ENCODE results near the gene CYP46A1. TPM values are rescaled to one million over a fixed set of nuclear protein-coding genes. Genes with fewer than 3 reads are reported as not detected.

The CYP46A1 gene
- total RNA-seq, 1 experiment from 2014 or later, result 0.59 TPM

- Histone ChIP-seq H4K8ac (replicated peaks; ENCODE audit: insufficient read length, low read depth, low read length) (no peak overlapping the region), H3K9me3 (ENCODE audit: control insufficient read depth, low read depth, low read length) (no peaks in the 10 kb centered on the region), H2BK12ac (ENCODE audit: insufficient read length, low read depth, low read length) (no peak overlapping the region), H3K14ac (ENCODE audit: insufficient read depth, low read length) (no peak overlapping the region), H2BK20ac (ENCODE audit: low read depth, low read length, poor library complexity, severe bottlenecking) (no peak overlapping the region), H3K27ac (ENCODE audit: insufficient read length, low read depth, low read length) (no peak overlapping the region), H2BK15ac (ENCODE audit: low read depth, low read length) (no peak overlapping the region; the same call in 1 of the 2 replicates), H2BK120ac (ENCODE audit: low read depth, low read length, poor library complexity, severe bottlenecking) (no peak overlapping the region), H3K18ac (ENCODE audit: insufficient read length, low read depth, low read length) (no peak overlapping the region), H3K23ac (ENCODE audit: insufficient read length, low read depth, low read length) (no peak overlapping the region), H2BK5ac (ENCODE audit: insufficient read length, low read length) (no peak overlapping the region), H3K4me1 (ENCODE audit: insufficient read depth, low read length) (peaks cover 11% of the 10 kb centered on the region), H3K9ac (ENCODE audit: extremely low read depth, insufficient read length, low read length) (no peak overlapping the region), H3K79me1 (ENCODE audit: insufficient read depth, low read depth, low read length, poor library complexity, severe bottlenecking) (no peaks in the 10 kb centered on the region), H2AK5ac (ENCODE audit: insufficient read length, low read length) (no peak overlapping the region), H4K20me1 (ENCODE audit: control insufficient read depth, insufficient read depth, insufficient read length) (no peaks in the 10 kb centered on the region), H4K91ac (ENCODE audit: insufficient read length, low read depth, low read length) (no peak overlapping the region), H4K5ac (ENCODE audit: insufficient read length, low read depth, low read length) (no peak overlapping the region), H3K79me2 (ENCODE audit: insufficient read depth, low read length) (no peaks in the 10 kb centered on the region), H3K23me2 (ENCODE audit: insufficient read length, low read depth, low read length, poor library complexity, severe bottlenecking) (no peaks in the 10 kb centered on the region), H3K4me2 (ENCODE audit: insufficient read depth, insufficient read length, low read length) (no peak overlapping the region), H3K27me3 (ENCODE audit: insufficient read depth, low read length) (no peaks in the 10 kb centered on the region), H2AFZ (ENCODE audit: low read length) (no peak overlapping the region), H3K4ac (ENCODE audit: low read depth, low read length) (no peak overlapping the region), H3K56ac (ENCODE audit: insufficient read length, low read depth, low read length) (no peak overlapping the region), H3T11ph (ENCODE audit: low read length) (no peak overlapping the region)
- Mint-ChIP-seq H3K4me1 (peaks cover 46 to 50% of the 10 kb centered on the region in 2 experiments), H3K9me3 (no peaks in the 10 kb centered on the region; a peak in 1 of 5 replicates), H3K36me3 (ENCODE audit: insufficient read depth in 1 of 3, low read depth in 3 of 3) (peaks cover 0 to 12% (median 8%) of the 10 kb centered on the region in 3 experiments; a peak in 5 of 7 replicates), H3K4me3 (peak overlapping the region; percentile 51 to 55; a peak in 4 of 5 replicates), H3K27me3 (ENCODE audit: low read depth) (peaks cover 45% of the 10 kb centered on the region), H3K27ac (peak overlapping the region in 1 of 3 experiments; percentile 73; a peak in 3 of 7 replicates)
- no peak for DNase-seq
- no peak for TF ChIP-seq CTCF (conservative IDR thresholded peaks at IDR 0.05)
- no CpG with 5 or more reads among the region's 37 CpGs for WGBS (ENCODE audit: extremely low coverage, insufficient read length, low lambda C conversion rate)
Measured at GRCh38 chr14:99660006-99660566, 24.0 kb upstream of the CYP46A1 start.

Data from H9 (cell line).